ENCODE results near the gene RBM20.

DNA sequence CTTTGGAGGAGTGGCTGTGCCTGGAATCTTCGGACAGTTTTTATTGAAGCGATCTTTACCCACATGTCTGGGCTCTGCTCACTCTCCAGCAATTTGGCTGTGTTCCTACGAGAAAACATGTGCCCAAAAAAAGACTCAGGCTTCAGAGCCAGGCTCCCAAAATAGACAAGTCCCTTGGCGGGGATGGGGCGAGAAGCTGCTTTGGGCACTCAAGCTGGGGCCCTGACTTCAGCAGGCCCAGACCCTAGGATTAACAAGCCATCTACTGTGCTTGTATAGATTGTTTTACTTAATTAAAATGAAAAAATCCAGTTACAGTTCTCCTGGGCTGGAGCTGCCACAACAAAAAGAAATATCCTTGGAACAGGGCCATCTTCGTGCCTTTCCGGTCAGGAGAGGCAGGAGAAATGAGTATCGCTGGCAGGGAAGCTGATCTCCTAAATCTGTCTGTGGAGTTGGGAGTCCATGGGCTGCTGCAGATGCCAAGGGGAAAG, 176.2 kb downstream of the RBM20 start:
- TF ChIP-seq IKZF1 (conservative IDR thresholded peaks at IDR 0.05) (no peak), ETV6 (conservative IDR thresholded peaks at IDR 0.05 in 1 of 2, IDR thresholded peaks at IDR 0.05 in 1 of 2; ENCODE audit: borderline replicate concordance in 1 of 2, low read depth in 1 of 2) (no peak), CHD4 (IDR thresholded peaks at IDR 0.05) (no peak), SIN3A (IDR thresholded peaks at IDR 0.05; ENCODE audit: low read depth, low read length) (no peak), CREM (IDR thresholded peaks at IDR 0.05; ENCODE audit: low read depth) (no peak), FOS (IDR thresholded peaks at IDR 0.05; ENCODE audit: borderline replicate concordance, extremely low read depth, insufficient read length) (no peak), NFYB (IDR thresholded peaks at IDR 0.05; ENCODE audit: insufficient read depth, low read depth, low read length) (no peak)
- TF ChIP-seq, protein P1, sequence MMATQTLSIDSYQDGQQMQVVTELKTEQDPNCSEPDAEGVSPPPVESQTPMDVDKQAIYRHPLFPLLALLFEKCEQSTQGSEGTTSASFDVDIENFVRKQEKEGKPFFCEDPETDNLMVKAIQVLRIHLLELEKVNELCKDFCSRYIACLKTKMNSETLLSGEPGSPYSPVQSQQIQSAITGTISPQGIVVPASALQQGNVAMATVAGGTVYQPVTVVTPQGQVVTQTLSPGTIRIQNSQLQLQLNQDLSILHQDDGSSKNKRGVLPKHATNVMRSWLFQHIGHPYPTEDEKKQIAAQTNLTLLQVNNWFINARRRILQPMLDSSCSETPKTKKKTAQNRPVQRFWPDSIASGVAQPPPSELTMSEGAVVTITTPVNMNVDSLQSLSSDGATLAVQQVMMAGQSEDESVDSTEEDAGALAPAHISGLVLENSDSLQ (IDR thresholded peaks at IDR 0.05), result no peak
- TF ChIP-seq, protein P2, sequence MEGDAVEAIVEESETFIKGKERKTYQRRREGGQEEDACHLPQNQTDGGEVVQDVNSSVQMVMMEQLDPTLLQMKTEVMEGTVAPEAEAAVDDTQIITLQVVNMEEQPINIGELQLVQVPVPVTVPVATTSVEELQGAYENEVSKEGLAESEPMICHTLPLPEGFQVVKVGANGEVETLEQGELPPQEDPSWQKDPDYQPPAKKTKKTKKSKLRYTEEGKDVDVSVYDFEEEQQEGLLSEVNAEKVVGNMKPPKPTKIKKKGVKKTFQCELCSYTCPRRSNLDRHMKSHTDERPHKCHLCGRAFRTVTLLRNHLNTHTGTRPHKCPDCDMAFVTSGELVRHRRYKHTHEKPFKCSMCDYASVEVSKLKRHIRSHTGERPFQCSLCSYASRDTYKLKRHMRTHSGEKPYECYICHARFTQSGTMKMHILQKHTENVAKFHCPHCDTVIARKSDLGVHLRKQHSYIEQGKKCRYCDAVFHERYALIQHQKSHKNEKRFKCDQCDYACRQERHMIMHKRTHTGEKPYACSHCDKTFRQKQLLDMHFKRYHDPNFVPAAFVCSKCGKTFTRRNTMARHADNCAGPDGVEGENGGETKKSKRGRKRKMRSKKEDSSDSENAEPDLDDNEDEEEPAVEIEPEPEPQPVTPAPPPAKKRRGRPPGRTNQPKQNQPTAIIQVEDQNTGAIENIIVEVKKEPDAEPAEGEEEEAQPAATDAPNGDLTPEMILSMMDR (IDR thresholded peaks at IDR 0.05 in 2 of 3, conservative IDR thresholded peaks at IDR 0.05 in 1 of 3; ENCODE audit: control insufficient read depth in 2 of 3, extremely low read depth in 1 of 3, insufficient read depth in 1 of 3, low read depth in 3 of 3, low read length in 3 of 3), result no peak

Data from GM12878 (cell line).